ENCODE results near the gene EDARADD. TPM values are rescaled to one million over a fixed set of nuclear protein-coding genes. Genes with fewer than 3 reads are reported as not detected.
"Not testable (repeated sequence)": the region's sequence is repeated elsewhere in the genome, so short reads cannot be mapped to it uniquely, and the experiment has no call there.

Gene EDARADD
- total RNA-seq, 1 donor from 2014 or later, result 1.4 TPM

DNA sequence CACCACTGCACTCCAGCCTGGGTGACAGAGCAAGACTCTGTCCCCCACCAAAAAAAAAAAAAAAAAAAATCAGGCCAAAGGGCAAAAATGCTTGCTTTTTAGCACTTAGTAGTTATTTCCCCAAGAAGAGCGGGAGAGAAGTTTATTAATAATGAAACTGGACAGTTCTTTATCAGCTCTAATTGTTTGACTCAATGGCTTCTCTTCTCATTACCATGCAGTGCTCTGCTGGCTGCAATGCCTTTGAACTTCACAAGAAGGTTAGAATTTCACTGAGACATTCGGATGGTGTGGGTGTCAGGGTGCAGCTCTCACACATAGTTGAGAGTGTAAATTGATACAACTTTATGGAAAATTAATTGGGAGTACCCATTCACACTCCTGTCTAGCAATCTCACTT is 63.7 kb downstream of the EDARADD start:
- Mint-ChIP-seq H3K27me3 (ENCODE audit: insufficient read depth, low read depth) (no peaks in the 10 kb centered on the region), H3K4me1 (peaks cover 4% of the 10 kb centered on the region), H3K36me3 (no peaks in the 10 kb centered on the region), H3K27ac (no peak overlapping the region), H3K4me3 (no peak overlapping the region), H3K9me3 (no peaks in the 10 kb centered on the region)
- DNase-seq (ENCODE audit: low spot score), result no peak
- Histone ChIP-seq H4K20me1 (ENCODE audit: low read depth) (no peaks in the 10 kb centered on the region), H3K4me1 (no peaks in the 10 kb centered on the region), H3K27ac (no peak overlapping the region), H3K79me2 (ENCODE audit: low read depth) (no peaks in the 10 kb centered on the region), H3K36me3 (no peaks in the 10 kb centered on the region), H3K9ac (no peak overlapping the region), H3K4me2 (no peak overlapping the region), H3K27me3 (no peaks in the 10 kb centered on the region), H3F3A (ENCODE audit: low read depth) (no peaks in the 10 kb centered on the region), H3K9me3 (ENCODE audit: low read depth) (no peaks in the 10 kb centered on the region), H2AFZ (replicated peaks) (no peak overlapping the region), H3K4me3 (no peak overlapping the region)
- TF ChIP-seq, protein P1, sequence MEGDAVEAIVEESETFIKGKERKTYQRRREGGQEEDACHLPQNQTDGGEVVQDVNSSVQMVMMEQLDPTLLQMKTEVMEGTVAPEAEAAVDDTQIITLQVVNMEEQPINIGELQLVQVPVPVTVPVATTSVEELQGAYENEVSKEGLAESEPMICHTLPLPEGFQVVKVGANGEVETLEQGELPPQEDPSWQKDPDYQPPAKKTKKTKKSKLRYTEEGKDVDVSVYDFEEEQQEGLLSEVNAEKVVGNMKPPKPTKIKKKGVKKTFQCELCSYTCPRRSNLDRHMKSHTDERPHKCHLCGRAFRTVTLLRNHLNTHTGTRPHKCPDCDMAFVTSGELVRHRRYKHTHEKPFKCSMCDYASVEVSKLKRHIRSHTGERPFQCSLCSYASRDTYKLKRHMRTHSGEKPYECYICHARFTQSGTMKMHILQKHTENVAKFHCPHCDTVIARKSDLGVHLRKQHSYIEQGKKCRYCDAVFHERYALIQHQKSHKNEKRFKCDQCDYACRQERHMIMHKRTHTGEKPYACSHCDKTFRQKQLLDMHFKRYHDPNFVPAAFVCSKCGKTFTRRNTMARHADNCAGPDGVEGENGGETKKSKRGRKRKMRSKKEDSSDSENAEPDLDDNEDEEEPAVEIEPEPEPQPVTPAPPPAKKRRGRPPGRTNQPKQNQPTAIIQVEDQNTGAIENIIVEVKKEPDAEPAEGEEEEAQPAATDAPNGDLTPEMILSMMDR (IDR thresholded peaks at IDR 0.05), result no peak
- TF ChIP-seq EZH2 (IDR thresholded peaks at IDR 0.05), result no peak
- no peak for TF ChIP-seq EZH2phosphoT487 (IDR thresholded peaks at IDR 0.05)

DNA sequence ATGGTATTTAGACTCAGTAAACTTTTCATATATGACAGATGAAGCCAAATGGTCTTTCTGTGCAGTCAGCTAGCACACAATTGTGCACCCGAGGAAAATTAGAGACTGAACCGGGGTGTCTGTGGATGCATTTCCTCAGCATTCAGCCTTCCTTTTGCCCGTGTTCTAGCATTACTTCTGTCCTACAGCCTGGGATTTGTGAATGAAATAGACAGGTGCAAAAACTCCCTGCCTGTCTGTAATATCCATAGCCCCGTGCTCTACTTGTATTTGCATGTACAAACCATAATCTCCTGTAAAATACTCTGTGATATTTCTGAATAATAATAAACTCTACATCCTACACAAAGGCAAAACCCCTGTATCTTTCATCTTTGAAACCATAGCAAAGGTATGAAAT is 64.9 kb downstream of the EDARADD start:
- Histone ChIP-seq H3K4me1 (no peaks in the 10 kb centered on the region), H2AFZ (replicated peaks) (no peak overlapping the region), H3K9me3 (ENCODE audit: low read depth) (no peaks in the 10 kb centered on the region), H3K27ac (no peak overlapping the region), H3K9ac (no peak overlapping the region), H3F3A (ENCODE audit: low read depth) (no peaks in the 10 kb centered on the region), H3K36me3 (no peaks in the 10 kb centered on the region), H3K4me3 (no peak overlapping the region), H3K79me2 (ENCODE audit: low read depth) (no peaks in the 10 kb centered on the region), H3K27me3 (no peaks in the 10 kb centered on the region), H4K20me1 (ENCODE audit: low read depth) (no peaks in the 10 kb centered on the region), H3K4me2 (no peak overlapping the region)
- H3K4me1 Mint-ChIP-seq, result peaks cover 4% of the 10 kb centered on the region
- H3K4me3 Mint-ChIP-seq, result no peak overlapping the region
- H3K9me3 Mint-ChIP-seq, result no peaks in the 10 kb centered on the region
- TF ChIP-seq EZH2 (IDR thresholded peaks at IDR 0.05) (no peak), EZH2phosphoT487 (IDR thresholded peaks at IDR 0.05) (no peak)
- TF ChIP-seq, protein P1 (IDR thresholded peaks at IDR 0.05), result no peak
- no peak overlapping the region for H3K27ac Mint-ChIP-seq
- DNase-seq (ENCODE audit: low spot score), result no peak
- no peaks in the 10 kb centered on the region for H3K36me3 Mint-ChIP-seq
- no peaks in the 10 kb centered on the region for H3K27me3 Mint-ChIP-seq (ENCODE audit: insufficient read depth, low read depth)

DNA sequence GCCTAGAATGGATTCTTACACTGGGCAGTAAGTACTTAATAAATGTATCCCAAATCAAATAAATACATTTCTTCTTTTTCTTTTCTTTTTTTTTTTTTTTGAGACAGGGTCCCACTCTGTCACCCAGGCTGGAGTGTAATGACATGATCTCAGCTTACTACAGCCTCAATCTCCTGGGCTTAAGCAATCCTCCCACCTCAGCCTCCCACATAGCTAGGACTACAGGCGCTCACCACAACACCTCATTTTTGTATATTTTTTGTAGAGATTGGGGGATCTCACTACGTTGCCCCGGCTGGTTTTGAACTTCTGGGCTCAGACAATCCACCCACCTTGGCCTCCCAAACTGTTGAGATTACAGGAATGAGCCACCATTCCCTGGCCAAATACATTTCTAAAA is 66.0 kb downstream of the EDARADD start:
- H3K27me3 ChIP-seq, result no peaks in the 10 kb centered on the region
- no peaks in the 10 kb centered on the region for H3K9me3 ChIP-seq (ENCODE audit: low read depth)
- H3K27me3 Mint-ChIP-seq (ENCODE audit: insufficient read depth, low read depth), result peaks cover 2% of the 10 kb centered on the region
- H4K20me1 ChIP-seq (ENCODE audit: low read depth), result no peaks in the 10 kb centered on the region
- H3K4me1 Mint-ChIP-seq, result peaks cover 4% of the 10 kb centered on the region
- H3K36me3 Mint-ChIP-seq, result no peaks in the 10 kb centered on the region
- DNase-seq (ENCODE audit: low spot score), result no peak
- no peak overlapping the region for H3K4me2 ChIP-seq
- H3F3A ChIP-seq (ENCODE audit: low read depth), result no peaks in the 10 kb centered on the region
- H3K4me3 ChIP-seq, result no peak overlapping the region
- no peak overlapping the region for H3K27ac ChIP-seq
- H3K27ac Mint-ChIP-seq, result no peak overlapping the region
- TF ChIP-seq, protein P1 (IDR thresholded peaks at IDR 0.05), result no peak
- no peak for TF ChIP-seq EZH2 (IDR thresholded peaks at IDR 0.05)
- no peak for TF ChIP-seq EZH2phosphoT487 (IDR thresholded peaks at IDR 0.05)
- no peaks in the 10 kb centered on the region for H3K9me3 Mint-ChIP-seq
- no peak overlapping the region for H2AFZ ChIP-seq (replicated peaks)
- no peak overlapping the region for H3K4me3 Mint-ChIP-seq
- H3K4me1 ChIP-seq, result no peaks in the 10 kb centered on the region
- H3K79me2 ChIP-seq (ENCODE audit: low read depth), result no peaks in the 10 kb centered on the region
- no peaks in the 10 kb centered on the region for H3K36me3 ChIP-seq
- no peak overlapping the region for H3K9ac ChIP-seq

DNA sequence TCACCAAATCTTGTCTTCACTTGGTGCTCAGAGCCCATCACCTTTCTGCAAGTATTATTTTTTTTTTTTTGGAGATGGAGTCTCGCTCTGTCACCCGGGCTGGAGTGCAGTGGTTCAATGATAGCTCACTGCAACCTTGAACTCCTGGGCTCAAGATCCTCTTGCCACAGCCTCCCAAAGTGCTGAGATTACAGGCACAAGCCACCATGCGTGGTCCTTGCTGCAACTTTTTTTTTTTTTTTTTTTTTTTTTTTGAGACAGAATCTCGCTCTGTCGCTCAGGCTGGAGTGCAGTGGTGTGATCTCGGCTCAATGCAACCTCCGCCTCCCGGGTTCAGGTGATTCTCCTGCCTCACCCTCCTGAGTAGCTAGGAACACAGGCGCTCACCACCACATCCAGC is 70.1 kb downstream of the EDARADD start:
- H3K79me2 ChIP-seq (ENCODE audit: low read depth); H3K36me3 ChIP-seq; H3K4me1 Mint-ChIP-seq; H3K4me2 ChIP-seq; H4K20me1 ChIP-seq (ENCODE audit: low read depth); DNase-seq (ENCODE audit: low spot score); H3K9me3 ChIP-seq (ENCODE audit: low read depth); H3F3A ChIP-seq (ENCODE audit: low read depth); H3K27ac Mint-ChIP-seq; H2AFZ ChIP-seq (replicated peaks); H3K4me3 ChIP-seq; H3K9ac ChIP-seq; H3K9me3 Mint-ChIP-seq; H3K4me3 Mint-ChIP-seq; H3K4me1 ChIP-seq; H3K36me3 Mint-ChIP-seq; H3K27me3 Mint-ChIP-seq (ENCODE audit: insufficient read depth, low read depth); H3K27ac ChIP-seq: not testable (repeated sequence)
- H3K27me3 ChIP-seq, result peaks cover 12% of the 10 kb centered on the region

All from neural progenitor cell (in vitro differentiated cells).